Measurements from ENCODE around the gene PRKG1.

The PRKG1 gene

GRCh38 chr10:51911723-51912122 is 837.4 kb downstream of the PRKG1 start:
- no peak overlapping the region for H3K4me3 ChIP-seq (ENCODE audit: insufficient read depth, low read length, poor library complexity, severe bottlenecking)
- TF ChIP-seq CTCF (IDR thresholded peaks at IDR 0.05; ENCODE audit: insufficient read depth, low read length, poor library complexity, severe bottlenecking) (no peak), EZH2phosphoT487 (conservative IDR thresholded peaks at IDR 0.05; ENCODE audit: low read length) (no peak)

GRCh38 chr10:51915031-51915542 is 840.8 kb downstream of the PRKG1 start:
- H3K27me3 ChIP-seq (ENCODE audit: low read length), result no peaks in the 10 kb centered on the region
- no peaks in the 10 kb centered on the region for H4K20me1 ChIP-seq (ENCODE audit: low read depth, low read length)
- no peak overlapping the region for H3K4me2 ChIP-seq (ENCODE audit: low read depth, low read length, poor library complexity, severe bottlenecking)
- H3K9ac ChIP-seq (ENCODE audit: low read length), result no peak overlapping the region
- no peaks in the 10 kb centered on the region for H3K79me2 ChIP-seq (ENCODE audit: insufficient read depth, low read length)
- H3K9me3 ChIP-seq (ENCODE audit: insufficient read depth, low read length), result no peaks in the 10 kb centered on the region
- H3K4me3 ChIP-seq (ENCODE audit: insufficient read depth, low read length, poor library complexity, severe bottlenecking), result no peak overlapping the region
- H3K27ac ChIP-seq (ENCODE audit: low read depth, low read length), result no peak overlapping the region
- H2AFZ ChIP-seq (ENCODE audit: low read depth, low read length, severe bottlenecking), result no peak overlapping the region
- H3K9me2 ChIP-seq (replicated peaks; ENCODE audit: insufficient read depth, low read length), result no peaks in the 10 kb centered on the region
- TF ChIP-seq EZH2phosphoT487 (conservative IDR thresholded peaks at IDR 0.05; ENCODE audit: low read length) (no peak), CTCF (IDR thresholded peaks at IDR 0.05; ENCODE audit: insufficient read depth, low read length, poor library complexity, severe bottlenecking) (no peak)
- no peaks in the 10 kb centered on the region for H3F3A ChIP-seq (ENCODE audit: insufficient read depth)
- H3K36me3 ChIP-seq (ENCODE audit: low read length), result no peaks in the 10 kb centered on the region

More at GRCh38 chr10:51911723-51912122, 837.4 kb downstream of the PRKG1 start:
- no peaks in the 10 kb centered on the region for H3K9me2 ChIP-seq (replicated peaks; ENCODE audit: insufficient read depth, low read length)
- H3K9ac ChIP-seq (ENCODE audit: low read length), result no peak overlapping the region
- H3K36me3 ChIP-seq (ENCODE audit: low read length), result no peaks in the 10 kb centered on the region
- H3K79me2 ChIP-seq (ENCODE audit: insufficient read depth, low read length), result no peaks in the 10 kb centered on the region
- H3K9me3 ChIP-seq (ENCODE audit: insufficient read depth, low read length), result no peaks in the 10 kb centered on the region
- no peaks in the 10 kb centered on the region for H4K20me1 ChIP-seq (ENCODE audit: low read depth, low read length)
- no peaks in the 10 kb centered on the region for H3F3A ChIP-seq (ENCODE audit: insufficient read depth)
- H3K27me3 ChIP-seq (ENCODE audit: low read length), result no peaks in the 10 kb centered on the region
- no peak overlapping the region for H2AFZ ChIP-seq (ENCODE audit: low read depth, low read length, severe bottlenecking)
- H3K27ac ChIP-seq (ENCODE audit: low read depth, low read length), result no peak overlapping the region
- H3K4me2 ChIP-seq (ENCODE audit: low read depth, low read length, poor library complexity, severe bottlenecking), result no peak overlapping the region

DNA sequence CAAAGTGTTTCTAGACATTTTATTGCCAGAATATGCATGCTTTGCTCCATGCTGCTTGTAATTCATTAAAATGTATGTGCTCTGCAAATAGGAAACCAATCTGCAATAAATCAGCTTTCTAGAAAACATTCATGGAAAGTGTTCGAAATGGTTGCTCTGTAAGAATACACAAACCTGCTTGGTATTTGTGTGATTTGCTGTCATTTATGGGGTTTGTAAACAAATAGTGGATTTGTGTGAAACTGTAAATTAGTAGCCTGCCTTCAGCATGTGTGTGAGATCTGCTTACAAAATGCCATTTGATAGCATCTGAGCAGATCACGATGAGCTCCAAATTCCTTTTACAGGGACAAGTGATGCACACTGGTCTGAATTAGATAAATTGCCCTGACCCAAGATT is 844.2 kb downstream of the PRKG1 start:
- H3K9me2 ChIP-seq (replicated peaks; ENCODE audit: insufficient read depth, low read length), result no peaks in the 10 kb centered on the region
- TF ChIP-seq CTCF (IDR thresholded peaks at IDR 0.05; ENCODE audit: insufficient read depth, low read length, poor library complexity, severe bottlenecking) (no peak), EZH2phosphoT487 (conservative IDR thresholded peaks at IDR 0.05; ENCODE audit: low read length) (no peak)
- no peaks in the 10 kb centered on the region for H3K36me3 ChIP-seq (ENCODE audit: low read length)
- no peak overlapping the region for H3K9ac ChIP-seq (ENCODE audit: low read length)
- H3K79me2 ChIP-seq (ENCODE audit: insufficient read depth, low read length), result no peaks in the 10 kb centered on the region
- no peak overlapping the region for H3K4me3 ChIP-seq (ENCODE audit: insufficient read depth, low read length, poor library complexity, severe bottlenecking)
- no peaks in the 10 kb centered on the region for H4K20me1 ChIP-seq (ENCODE audit: low read depth, low read length)
- H3F3A ChIP-seq (ENCODE audit: insufficient read depth), result no peaks in the 10 kb centered on the region
- no peak overlapping the region for H3K27ac ChIP-seq (ENCODE audit: low read depth, low read length)
- no peaks in the 10 kb centered on the region for H3K9me3 ChIP-seq (ENCODE audit: insufficient read depth, low read length)
- H3K27me3 ChIP-seq (ENCODE audit: low read length), result no peaks in the 10 kb centered on the region
- H2AFZ ChIP-seq (ENCODE audit: low read depth, low read length, severe bottlenecking), result no peak overlapping the region
- H3K4me2 ChIP-seq (ENCODE audit: low read depth, low read length, poor library complexity, severe bottlenecking), result no peak overlapping the region
